HepG2 (cell line): Measurements from ENCODE around the gene LRRC42. TPM values are rescaled to one million over a fixed set of nuclear protein-coding genes. Genes with fewer than 3 reads are reported as not detected.

Experiments used
- POLR2AphosphoS5 ChIP-seq: IDR thresholded peaks from 2 replicates; pipeline ENCODE4 v1.6.1; 2012; ENCODE audit warnings: low read depth, low read length
- POLR2G ChIP-seq: fragments of 200-400 bp; formaldehyde crosslinking; IDR thresholded peaks from 2 replicates; pipeline ENCODE4 v1.6.1; 2018; ENCODE audit warnings: mild to moderate bottlenecking, low read depth, low read length, moderate library complexity
- RAD21 ChIP-seq: fragments of 450-650 bp; formaldehyde crosslinking; IDR thresholded peaks from 2 replicates; pipeline ENCODE4 v1.5.0; 2020; ENCODE audit warnings: mild to moderate bottlenecking
- ZBTB8A ChIP-seq: sonication (generic); formaldehyde crosslinking; IDR thresholded peaks from 2 replicates; pipeline ENCODE4 v1.4.0; 2020; ENCODE audit warnings: mild to moderate bottlenecking, low read depth, missing genetic modification reagents, borderline replicate concordance
- ZMYM4 ChIP-seq: sonication (generic); formaldehyde crosslinking; IDR thresholded peaks from 2 replicates; pipeline ENCODE4 v1.8.1; 2023; ENCODE audit warnings: mild to moderate bottlenecking, missing genetic modification reagents
- ZNF235 ChIP-seq: sonication (generic); formaldehyde crosslinking; IDR thresholded peaks from 2 replicates; pipeline ENCODE4 v1.8.1; 2023; ENCODE audit warnings: mild to moderate bottlenecking, missing genetic modification reagents, borderline replicate concordance
- ZNF430 ChIP-seq: sonication (generic); formaldehyde crosslinking; IDR thresholded peaks from 2 replicates; pipeline ENCODE4 v1.9.0; 2021; ENCODE audit warnings: mild to moderate bottlenecking, missing genetic modification reagents
- ZNF549 ChIP-seq: sonication (generic); formaldehyde crosslinking; IDR thresholded peaks from 2 replicates; pipeline ENCODE4 v1.5.0; 2020; ENCODE audit warnings: missing genetic modification reagents
- ZNF75D ChIP-seq: sonication (generic); formaldehyde crosslinking; IDR thresholded peaks from 2 replicates; pipeline ENCODE4 v1.8.1; 2023; ENCODE audit warnings: missing genetic modification reagents, mild to moderate bottlenecking, borderline replicate concordance
- ZNF766 ChIP-seq: sonication (generic); formaldehyde crosslinking; IDR thresholded peaks from 2 replicates; pipeline ENCODE4 v1.5.0; 2020; ENCODE audit warnings: missing genetic modification reagents, borderline replicate concordance
- ZNF768 ChIP-seq: sonication (generic); formaldehyde crosslinking; IDR thresholded peaks from 2 replicates; pipeline ENCODE4 v1.4.0; 2020; ENCODE audit warnings: missing genetic modification reagents
- polyA plus RNA-seq, 8 experiments: library from polyadenylated mRNA; depleted of rRNA in 3 of 8; stranded (reverse) in 7 of 8; unstranded in 1 of 8; fragments of >200 nt; fragmentation: Illumina TruSeq in 4 of 8; extraction: Trizol in 4 of 8; gene quantifications; 2 replicates each; pipeline versions ENCODE4 v1.2.1 to v1.2.3, GENCODE V29; 2011 to 2016; ENCODE audit warnings: low read depth in 4 of 8, missing spikeins in 1 of 8, mixed read lengths in 1 of 8; ENCODE audit not compliant: insufficient read depth in 1 of 8
- total RNA-seq, 5 experiments: library from RNA; depleted of rRNA; stranded (reverse); fragments of >200 nt; fragmentation: Illumina TruSeq; extraction: Trizol; gene quantifications; 2 replicates each; pipeline ENCODE4 v1.2.3, GENCODE V29; 2016; ENCODE audit warnings: low read depth in 1 of 5
- TF ChIP-seq, protein P1 (sequence below): sonication (generic); formaldehyde crosslinking; IDR thresholded peaks from 2 replicates; pipeline ENCODE4 v1.4.0; 2020; ENCODE audit warnings: mild to moderate bottlenecking, missing genetic modification reagents
- TF ChIP-seq, protein P2 (sequence below): sonication (generic); formaldehyde crosslinking; IDR thresholded peaks from 2 replicates; pipeline ENCODE4 v1.5.0; 2020; ENCODE audit warnings: mild to moderate bottlenecking, missing genetic modification reagents
- TF ChIP-seq, protein P3 (sequence below): sonication (generic); formaldehyde crosslinking; IDR thresholded peaks from 2 replicates; pipeline ENCODE4 v1.5.1; 2020; ENCODE audit warnings: mild to moderate bottlenecking, missing genetic modification reagents, moderate library complexity
- TF ChIP-seq, protein P4 (sequence below): sonication (generic); formaldehyde crosslinking; IDR thresholded peaks from 2 replicates; pipeline ENCODE4 v1.4.0; 2020; ENCODE audit warnings: missing genetic modification reagents

LRRC42 gene
- total and polyA plus RNA-seq, 2 of the 13 experiments (the other 11 are each of a cell fraction or from before 2014, with no cell fraction given) = 30.6 to 43.6 TPM

DNA sequence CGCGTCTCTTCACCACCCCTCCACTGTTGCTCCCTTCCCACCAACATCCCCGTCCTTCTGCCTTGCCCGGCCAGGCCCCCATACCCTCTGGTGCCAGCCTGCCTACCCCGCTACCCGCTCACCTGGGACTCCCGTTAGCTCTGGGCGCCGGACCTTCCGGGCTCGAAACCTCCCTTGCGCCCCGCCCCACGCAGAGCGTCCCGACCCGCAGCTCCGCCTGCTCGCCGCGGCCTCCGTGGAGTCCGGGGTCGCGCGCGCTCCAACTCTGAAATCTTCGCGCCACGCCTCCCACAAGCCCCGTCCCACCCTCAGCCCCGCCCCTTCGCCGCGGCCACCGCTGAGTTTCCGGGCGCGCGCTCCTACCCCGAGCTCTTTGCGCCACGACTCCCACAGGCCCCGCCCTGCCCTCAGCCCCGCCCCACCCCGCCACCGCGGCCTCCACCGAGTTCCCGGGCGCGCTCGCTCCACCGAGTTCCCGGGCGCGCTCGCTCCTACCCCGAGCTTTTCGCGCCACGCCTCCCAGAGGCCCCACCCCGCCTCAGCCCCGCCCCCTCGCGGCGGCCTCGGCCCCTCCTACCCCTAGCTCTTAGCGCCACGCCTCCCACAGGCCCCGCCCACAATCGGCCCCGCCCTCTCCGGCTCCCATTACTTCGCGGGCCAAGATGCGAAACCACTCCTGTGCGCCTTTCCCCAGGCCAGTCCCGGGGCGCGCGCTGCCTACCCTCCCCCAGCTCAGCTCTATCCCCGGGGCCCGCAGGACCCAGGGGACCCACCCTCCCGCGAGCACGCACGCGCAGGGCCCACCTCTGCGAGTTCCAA, 508 bp upstream of the LRRC42 start, which contains the start of gene IFT25 (continued):
- TF ChIP-seq, protein P1, sequence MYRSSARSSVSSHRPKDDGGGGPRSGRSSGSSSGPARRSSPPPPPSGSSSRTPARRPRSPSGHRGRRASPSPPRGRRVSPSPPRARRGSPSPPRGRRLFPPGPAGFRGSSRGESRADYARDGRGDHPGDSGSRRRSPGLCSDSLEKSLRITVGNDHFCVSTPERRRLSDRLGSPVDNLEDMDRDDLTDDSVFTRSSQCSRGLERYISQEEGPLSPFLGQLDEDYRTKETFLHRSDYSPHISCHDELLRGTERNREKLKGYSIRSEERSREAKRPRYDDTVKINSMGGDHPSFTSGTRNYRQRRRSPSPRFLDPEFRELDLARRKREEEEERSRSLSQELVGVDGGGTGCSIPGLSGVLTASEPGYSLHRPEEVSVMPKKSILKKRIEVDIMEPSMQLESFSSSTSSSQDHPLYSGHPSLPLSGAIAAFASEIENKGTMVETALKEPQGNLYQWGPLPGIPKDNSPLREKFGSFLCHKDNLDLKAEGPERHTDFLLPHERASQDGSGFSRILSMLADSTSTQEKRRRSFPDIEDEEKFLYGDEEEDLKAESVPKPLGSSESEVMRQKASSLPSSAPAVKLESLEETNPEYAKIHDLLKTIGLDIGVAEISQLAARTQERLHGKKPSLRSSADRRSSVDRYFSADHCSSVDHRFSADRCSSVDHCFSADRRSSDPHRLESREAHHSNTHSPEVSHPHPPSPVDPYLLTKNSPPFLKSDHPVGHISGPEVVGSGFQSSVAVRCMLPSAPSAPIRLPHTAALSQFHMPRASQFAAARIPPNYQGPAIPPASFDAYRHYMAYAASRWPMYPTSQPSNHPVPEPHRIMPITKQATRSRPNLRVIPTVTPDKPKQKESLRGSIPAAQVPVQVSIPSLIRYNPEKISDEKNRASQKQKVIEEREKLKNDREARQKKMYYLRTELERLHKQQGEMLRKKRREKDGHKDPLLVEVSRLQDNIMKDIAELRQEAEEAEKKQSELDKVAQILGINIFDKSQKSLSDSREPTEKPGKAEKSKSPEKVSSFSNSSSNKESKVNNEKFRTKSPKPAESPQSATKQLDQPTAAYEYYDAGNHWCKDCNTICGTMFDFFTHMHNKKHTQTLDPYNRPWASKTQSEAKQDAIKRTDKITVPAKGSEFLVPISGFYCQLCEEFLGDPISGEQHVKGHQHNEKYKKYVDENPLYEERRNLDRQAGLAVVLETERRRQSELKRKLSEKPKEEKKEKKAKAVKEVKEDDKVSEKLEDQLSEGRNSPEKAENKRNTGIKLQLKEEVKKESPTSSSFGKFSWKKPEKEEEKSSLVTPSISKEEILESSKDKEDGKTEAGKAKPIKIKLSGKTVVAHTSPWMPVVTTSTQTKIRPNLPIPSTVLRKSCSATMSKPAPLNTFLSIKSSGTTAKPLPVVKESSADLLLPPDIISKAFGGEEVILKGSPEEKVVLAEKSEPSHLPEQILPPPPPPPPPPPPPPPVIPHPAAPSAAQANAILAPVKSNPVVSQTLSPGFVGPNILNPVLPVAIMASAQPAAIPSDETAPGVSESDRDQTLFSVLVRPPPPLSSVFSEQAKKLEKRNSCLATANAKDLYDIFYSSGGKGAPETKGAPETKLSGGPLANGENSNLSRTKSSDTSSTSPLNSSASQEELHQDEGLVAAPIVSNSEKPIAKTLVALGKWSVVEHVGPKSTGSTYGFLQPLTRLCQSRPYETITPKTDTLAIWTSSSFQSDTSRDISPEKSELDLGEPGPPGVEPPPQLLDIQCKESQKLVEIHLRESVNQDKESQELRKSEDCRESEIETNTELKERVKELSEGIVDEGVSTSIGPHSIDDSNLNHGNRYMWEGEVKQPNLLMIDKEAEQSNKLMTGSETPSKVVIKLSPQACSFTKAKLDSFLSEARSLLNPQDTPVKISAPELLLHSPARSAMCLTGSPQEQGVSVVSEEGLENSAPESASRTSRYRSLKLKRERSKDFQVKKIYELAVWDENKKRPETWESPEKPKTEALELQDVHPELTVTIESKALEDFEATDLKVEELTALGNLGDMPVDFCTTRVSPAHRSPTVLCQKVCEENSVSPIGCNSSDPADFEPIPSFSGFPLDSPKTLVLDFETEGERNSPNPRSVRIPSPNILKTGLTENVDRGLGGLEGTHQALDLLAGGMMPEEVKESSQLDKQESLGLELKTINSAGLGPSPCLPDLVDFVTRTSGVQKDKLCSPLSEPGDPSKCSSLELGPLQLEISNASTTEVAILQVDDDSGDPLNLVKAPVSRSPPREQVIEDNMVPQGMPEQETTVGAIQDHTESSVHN (CRISPR knock-in tag) = 0 out of 2 replicates have a peak, but pooled peaks have one; percentile 65
- TF ChIP-seq ZNF768 (CRISPR knock-in tag) (peak; percentile 48; the same call in 1 of the 2 replicates), ZNF766 (peak; percentile 28; the same call in 1 of the 2 replicates), ZNF549 (CRISPR knock-in tag) (no peak), RAD21 (CRISPR knock-in tag) (peak; percentile 42; the same call in 1 of the 2 replicates), ZNF430 (CRISPR knock-in tag) (0 out of 2 replicates have a peak, but pooled peaks have one; percentile 27), ZMYM4 (CRISPR knock-in tag) (no peak), ZNF235 (CRISPR knock-in tag) (peak; percentile 41), POLR2G (peak; percentile 32), ZBTB8A (CRISPR knock-in tag) (no peak), ZNF75D (CRISPR knock-in tag) (no peak), POLR2AphosphoS5 (peak; percentile 64)
- TF ChIP-seq, protein P2, sequence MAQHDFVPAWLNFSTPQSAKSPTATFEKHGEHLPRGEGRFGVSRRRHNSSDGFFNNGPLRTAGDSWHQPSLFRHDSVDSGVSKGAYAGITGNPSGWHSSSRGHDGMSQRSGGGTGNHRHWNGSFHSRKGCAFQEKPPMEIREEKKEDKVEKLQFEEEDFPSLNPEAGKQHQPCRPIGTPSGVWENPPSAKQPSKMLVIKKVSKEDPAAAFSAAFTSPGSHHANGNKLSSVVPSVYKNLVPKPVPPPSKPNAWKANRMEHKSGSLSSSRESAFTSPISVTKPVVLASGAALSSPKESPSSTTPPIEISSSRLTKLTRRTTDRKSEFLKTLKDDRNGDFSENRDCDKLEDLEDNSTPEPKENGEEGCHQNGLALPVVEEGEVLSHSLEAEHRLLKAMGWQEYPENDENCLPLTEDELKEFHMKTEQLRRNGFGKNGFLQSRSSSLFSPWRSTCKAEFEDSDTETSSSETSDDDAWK (CRISPR knock-in tag) = no peak
- TF ChIP-seq, protein P3, sequence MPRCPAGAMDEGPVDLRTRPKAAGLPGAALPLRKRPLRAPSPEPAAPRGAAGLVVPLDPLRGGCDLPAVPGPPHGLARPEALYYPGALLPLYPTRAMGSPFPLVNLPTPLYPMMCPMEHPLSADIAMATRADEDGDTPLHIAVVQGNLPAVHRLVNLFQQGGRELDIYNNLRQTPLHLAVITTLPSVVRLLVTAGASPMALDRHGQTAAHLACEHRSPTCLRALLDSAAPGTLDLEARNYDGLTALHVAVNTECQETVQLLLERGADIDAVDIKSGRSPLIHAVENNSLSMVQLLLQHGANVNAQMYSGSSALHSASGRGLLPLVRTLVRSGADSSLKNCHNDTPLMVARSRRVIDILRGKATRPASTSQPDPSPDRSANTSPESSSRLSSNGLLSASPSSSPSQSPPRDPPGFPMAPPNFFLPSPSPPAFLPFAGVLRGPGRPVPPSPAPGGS (CRISPR knock-in tag) = 0 out of 2 replicates have a peak, but pooled peaks have one; percentile 8
- TF ChIP-seq, protein P4, sequence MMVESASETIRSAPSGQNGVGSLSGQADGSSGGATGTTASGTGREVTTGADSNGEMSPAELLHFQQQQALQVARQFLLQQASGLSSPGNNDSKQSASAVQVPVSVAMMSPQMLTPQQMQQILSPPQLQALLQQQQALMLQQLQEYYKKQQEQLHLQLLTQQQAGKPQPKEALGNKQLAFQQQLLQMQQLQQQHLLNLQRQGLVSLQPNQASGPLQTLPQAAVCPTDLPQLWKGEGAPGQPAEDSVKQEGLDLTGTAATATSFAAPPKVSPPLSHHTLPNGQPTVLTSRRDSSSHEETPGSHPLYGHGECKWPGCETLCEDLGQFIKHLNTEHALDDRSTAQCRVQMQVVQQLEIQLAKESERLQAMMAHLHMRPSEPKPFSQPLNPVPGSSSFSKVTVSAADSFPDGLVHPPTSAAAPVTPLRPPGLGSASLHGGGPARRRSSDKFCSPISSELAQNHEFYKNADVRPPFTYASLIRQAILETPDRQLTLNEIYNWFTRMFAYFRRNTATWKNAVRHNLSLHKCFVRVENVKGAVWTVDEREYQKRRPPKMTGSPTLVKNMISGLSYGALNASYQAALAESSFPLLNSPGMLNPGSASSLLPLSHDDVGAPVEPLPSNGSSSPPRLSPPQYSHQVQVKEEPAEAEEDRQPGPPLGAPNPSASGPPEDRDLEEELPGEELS = no peak
